ENCODE data around the gene COX17. TPM values are rescaled to one million over a fixed set of nuclear protein-coding genes. Genes with fewer than 3 reads are reported as not detected.

Gene COX17
- total RNA-seq, 2 donors from 2014 or later = 13.8 to 29.6 TPM

GRCh38 chr3:119625451-119626153, 51.6 kb downstream of the COX17 start:
- intact Hi-C loops (cut with DNase I) = no loop called here
- Histone ChIP-seq H3K27ac (no peak overlapping the region), H3K4me3 (no peak overlapping the region), H3K9me3 (no peaks in the 10 kb centered on the region), H3K4me1 (no peaks in the 10 kb centered on the region), H3K36me3 (replicated peaks in 1 of 2; ENCODE audit: insufficient read depth in 1 of 2, low read depth in 2 of 2) (no peaks in the 10 kb centered on the region), H3K27me3 (no peaks in the 10 kb centered on the region)
- no peak for TF ChIP-seq POLR2A (IDR thresholded peaks at IDR 0.05)
- no peak for TF ChIP-seq CTCF (IDR thresholded peaks at IDR 0.05)
- no peak for ATAC-seq
- 75 to 88% methylated on average over 8 of the region's 8 CpGs for WGBS, 2 donors
- DNase-seq = no peak

GRCh38 chr3:119624002-119624720, 53.0 kb downstream of the COX17 start:
- TF ChIP-seq POLR2A (IDR thresholded peaks at IDR 0.05) (no peak), CTCF (IDR thresholded peaks at IDR 0.05) (no peak)
- intact Hi-C loops (cut with DNase I) = no loop called here
- 87 to 88% methylated on average over 9 of the region's 9 CpGs for WGBS, 2 donors
- Histone ChIP-seq H3K9me3 (no peaks in the 10 kb centered on the region), H3K36me3 (replicated peaks in 1 of 2; ENCODE audit: insufficient read depth in 1 of 2, low read depth in 2 of 2) (no peaks in the 10 kb centered on the region), H3K4me3 (no peak overlapping the region), H3K27ac (no peak overlapping the region), H3K4me1 (no peaks in the 10 kb centered on the region), H3K27me3 (no peaks in the 10 kb centered on the region)
- DNase-seq (no peak), ATAC-seq (no peak)

GRCh38 chr3:119620899-119621298, 56.3 kb downstream of the COX17 start:
- Histone ChIP-seq H3K9me3 (no peaks in the 10 kb centered on the region), H3K27ac (no peak overlapping the region), H3K27me3 (no peaks in the 10 kb centered on the region), H3K4me1 (no peaks in the 10 kb centered on the region), H3K4me3 (no peak overlapping the region), H3K36me3 (replicated peaks in 1 of 2; ENCODE audit: insufficient read depth in 1 of 2, low read depth in 2 of 2) (no peaks in the 10 kb centered on the region)
- no peak for TF ChIP-seq POLR2A (IDR thresholded peaks at IDR 0.05)
- TF ChIP-seq CTCF (IDR thresholded peaks at IDR 0.05) = no peak
- ATAC-seq (no peak), DNase-seq (no peak)
- WGBS, 2 donors = 89% methylated on average over 5 of the region's 5 CpGs; no CpG with 5 or more reads in 1 of the 2 donors
- intact Hi-C loops (cut with DNase I) = no loop called here

Other genes with a start within 250 kb of the COX17 start
- gene TMEM39A, start 213.8 kb downstream of the COX17 start, total RNA-seq = 10 to 100 TPM; 50.1 to 85.4 TPM
- 10 to 100 TPM in 1 of 2 donors, 1 to 10 TPM in 1; 7.8 to 15.5 TPM for gene POGLUT1, start 208.4 kb downstream of the COX17 start, total RNA-seq
- 10 to 100 TPM; 15.6 to 33.0 TPM for gene TIMMDC1, start 178.9 kb downstream of the COX17 start, total RNA-seq
- under 1 TPM in 1 of 2 donors, not detected in 1; 0.26 TPM for gene CD80, start 117.8 kb downstream of the COX17 start, total RNA-seq
- gene ADPRH, start 97.9 kb downstream of the COX17 start, total RNA-seq = 1 to 10 TPM; 3.0 to 6.5 TPM
- gene PLA1A, start 79.5 kb downstream of the COX17 start, total RNA-seq = 1 to 10 TPM in 1 of 2 donors, not detected in 1; 4.4 TPM
- under 1 TPM; 0.78 to 0.99 TPM for gene POPDC2, start 16.8 kb downstream of the COX17 start, total RNA-seq
- gene CFAP91, start 25.6 kb upstream of the COX17 start, total RNA-seq = 10 to 100 TPM; 21.5 to 47.8 TPM
- gene NR1I2, start 104.7 kb upstream of the COX17 start, total RNA-seq = 1 to 10 TPM in 1 of 2 donors, not detected in 1; 5.4 TPM